H1 (cell line): ENCODE measurements around the gene ZBTB20. TPM values are rescaled to one million over a fixed set of nuclear protein-coding genes. Genes with fewer than 3 reads are reported as not detected.

Experiments used
- CTCF ChIA-PET: fragments of 300-600 bp; sonication (Branson Sonifier 250); formaldehyde crosslinking; loops from one replicate; lab custom pipeline; 2021; ENCODE audit not compliant: partially characterized antibody; lab: Charles Lee
- POLR2A ChIA-PET: fragments of 300-600 bp; sonication (Branson Sonifier 250); formaldehyde crosslinking; loops from one replicate; lab custom pipeline; 2021; ENCODE audit warnings: inconsistent platforms; ENCODE audit not compliant: partially characterized antibody; lab: Charles Lee
- DNase-seq, 2 experiments: peaks; one replicate each; pipeline versions ENCODE4 v3.0.0 to v3.0.0-alpha.2; 2010 to 2022; ENCODE audit warnings: low spot score in 2 of 2, low read depth in 1 of 2, mixed read lengths in 1 of 2
- FAIRE-seq: peaks from 2 replicates; lab custom pipeline; 2011; peaks lifted over from hg19 to GRCh38; lab: Jason Lieb, UNC
- H2AFZ ChIP-seq: 2 replicates; pipeline ENCODE4 v1.8.1; 2012; ENCODE audit warnings: low read length, inconsistent platforms
- H2AK5ac ChIP-seq: 2 replicates; pipeline ENCODE4 v1.6.1; 2013; ENCODE audit warnings: low read depth, low read length
- H2BK120ac ChIP-seq: replicated peaks from 2 replicates; pipeline ENCODE3; 2013; ENCODE audit warnings: low read depth, low read length, inconsistent platforms
- H2BK12ac ChIP-seq: 2 replicates; pipeline ENCODE4 v1.6.1; 2013; ENCODE audit warnings: low read depth, low read length
- H2BK15ac ChIP-seq: 2 replicates; pipeline ENCODE4 v1.6.1; 2013; ENCODE audit warnings: low read length
- H2BK20ac ChIP-seq: 2 replicates; pipeline ENCODE4 v1.6.1; 2013; ENCODE audit warnings: low read length
- H2BK5ac ChIP-seq: 2 replicates; pipeline ENCODE4 v1.6.1; 2013; ENCODE audit warnings: low read depth, low read length
- H3K14ac ChIP-seq: 2 replicates; pipeline ENCODE4 v1.6.1; 2013; ENCODE audit warnings: inconsistent platforms; ENCODE audit not compliant: insufficient read length
- H3K18ac ChIP-seq: 2 replicates; pipeline ENCODE4 v1.6.1; 2013; ENCODE audit warnings: low read length; ENCODE audit errors: extremely low read depth
- H3K23ac ChIP-seq: 2 replicates; pipeline ENCODE4 v1.6.1; 2013; ENCODE audit warnings: inconsistent platforms; ENCODE audit not compliant: insufficient read length
- H3K23me2 ChIP-seq: 2 replicates; pipeline ENCODE4 v1.6.1; 2013; ENCODE audit warnings: low read depth, low read length
- H3K27ac ChIP-seq: 2 replicates; pipeline ENCODE4 v1.6.1; 2011; ENCODE audit warnings: low read depth, low read length, inconsistent platforms
- H3K27me3 ChIP-seq, 4 experiments: replicated peaks in 1 of 4; 1 replicate in 1 of 4; 2 replicates in 3 of 4; pipeline versions ENCODE4 v1.6.1 to v1.8.1; 2011 to 2013; ENCODE audit warnings: low read length in 3 of 4, mild to moderate bottlenecking in 3 of 4, inconsistent platforms in 2 of 4, mixed read lengths in 2 of 4, moderate library complexity in 1 of 4; ENCODE audit not compliant: control insufficient read depth in 3 of 4, insufficient read depth in 3 of 4; ENCODE audit errors: extremely low read depth in 1 of 4
- H3K36me3 ChIP-seq, 4 experiments: 2 replicates each; pipeline versions ENCODE4 v1.6.1 to v1.8.1; 2011 to 2013; ENCODE audit warnings: mild to moderate bottlenecking in 4 of 4, low read length in 3 of 4, moderate library complexity in 2 of 4, control low read depth in 1 of 4, inconsistent platforms in 1 of 4; ENCODE audit not compliant: insufficient read depth in 4 of 4, control insufficient read depth in 2 of 4
- H3K4ac ChIP-seq: replicated peaks from 2 replicates; pipeline ENCODE3; 2013; ENCODE audit warnings: low read length, low read depth, mixed read lengths, inconsistent platforms; ENCODE audit not compliant: insufficient read length
- H3K4me1 ChIP-seq, 4 experiments: replicated peaks in 1 of 4; 1 replicate in 1 of 4; 2 replicates in 3 of 4; pipeline versions ENCODE4 v1.6.1 to v1.8.1; 2011 to 2013; ENCODE audit warnings: low read length in 3 of 4, inconsistent platforms in 2 of 4, mixed read lengths in 1 of 4; ENCODE audit not compliant: insufficient read depth in 4 of 4, control insufficient read depth in 3 of 4
- H3K4me2 ChIP-seq, 2 experiments: 2 replicates each; pipeline versions ENCODE4 v1.6.1 to v1.8.1; 2011 to 2013; ENCODE audit warnings: low read depth in 2 of 2, low read length in 2 of 2, control low read depth in 1 of 2, inconsistent platforms in 1 of 2, mild to moderate bottlenecking in 1 of 2; ENCODE audit not compliant: insufficient read depth in 1 of 2
- H3K4me3 ChIP-seq, 4 experiments: fragments of 200-600, 300-600 bp in 1 of 4; sonication (generic), shearing (Covaris generic), sonication (Bioruptor Twin) in 1 of 4; 2 replicates each; pipeline versions ENCODE4 v1.5.1 to v1.8.1; 2011 to 2016; ENCODE audit warnings: low read length in 4 of 4, low read depth in 3 of 4, control low read depth in 2 of 4, inconsistent platforms in 2 of 4, mild to moderate bottlenecking in 2 of 4, mixed read lengths in 1 of 4, moderate library complexity in 1 of 4; ENCODE audit not compliant: insufficient read depth in 2 of 4; ENCODE audit errors: extremely low read depth in 1 of 4
- H3K56ac ChIP-seq: replicated peaks from 2 replicates; pipeline ENCODE3; 2013; ENCODE audit warnings: low read depth, mild to moderate bottlenecking, mixed read lengths, low read length, inconsistent platforms; ENCODE audit not compliant: insufficient read length
- H3K79me1 ChIP-seq: 2 replicates; pipeline ENCODE4 v1.6.1; 2013; ENCODE audit warnings: low read depth, low read length, control low read depth
- H3K79me2 ChIP-seq, 2 experiments: 2 replicates each; pipeline versions ENCODE4 v1.6.1 to v1.8.1; 2012 to 2013; ENCODE audit warnings: low read length in 2 of 2, mild to moderate bottlenecking in 2 of 2, inconsistent platforms in 1 of 2; ENCODE audit not compliant: insufficient read depth in 2 of 2, control insufficient read depth in 1 of 2
- H3K9ac ChIP-seq, 4 experiments: replicated peaks in 1 of 4; 1 replicate in 1 of 4; 2 replicates in 3 of 4; pipeline versions ENCODE4 v1.6.1 to v1.8.1; 2011 to 2013; ENCODE audit warnings: low read depth in 3 of 4, low read length in 3 of 4, control low read depth in 2 of 4, mild to moderate bottlenecking in 2 of 4, moderate library complexity in 2 of 4, inconsistent platforms in 1 of 4; ENCODE audit errors: extremely low read depth in 1 of 4
- H3K9me3 ChIP-seq, 2 experiments: 2 replicates each; pipeline versions ENCODE4 v1.6.1 to v1.8.1; 2012 to 2013; ENCODE audit warnings: mild to moderate bottlenecking in 2 of 2, moderate library complexity in 2 of 2, control low read depth in 1 of 2, inconsistent platforms in 1 of 2, low read depth in 1 of 2, low read length in 1 of 2, mixed read lengths in 1 of 2; ENCODE audit not compliant: insufficient read depth in 2 of 2
- H4K20me1 ChIP-seq, 2 experiments: replicated peaks in 1 of 2; 2 replicates each; pipeline versions ENCODE3 to v1.8.1; 2011 to 2013; ENCODE audit warnings: inconsistent platforms in 2 of 2, low read length in 2 of 2, mild to moderate bottlenecking in 1 of 2; ENCODE audit not compliant: insufficient read depth in 2 of 2, control insufficient read depth in 1 of 2
- H4K5ac ChIP-seq: 2 replicates; pipeline ENCODE4 v1.6.1; 2013; ENCODE audit warnings: low read length, low read depth, mixed read lengths, inconsistent platforms; ENCODE audit not compliant: insufficient read length
- H4K8ac ChIP-seq: 2 replicates; pipeline ENCODE4 v1.8.0; 2013; ENCODE audit warnings: mild to moderate bottlenecking, moderate library complexity, low read length, inconsistent platforms; ENCODE audit not compliant: insufficient read depth; ENCODE audit errors: extremely low read depth
- H4K91ac ChIP-seq: replicated peaks from 2 replicates; pipeline ENCODE3; 2013; ENCODE audit warnings: low read length, mixed read lengths, inconsistent platforms; ENCODE audit not compliant: insufficient read length
- ASH2L ChIP-seq: fragments of 200-600, 300-600 bp; sonication (generic); IDR thresholded peaks from one replicate; pipeline ENCODE4 v1.7.1; 2017; ENCODE audit warnings: low read length
- BACH1 ChIP-seq: IDR thresholded peaks from 2 replicates; pipeline ENCODE4 v1.6.1; 2012; ENCODE audit warnings: low read length, improper control_type of control experiment
- BRCA1 ChIP-seq: IDR thresholded peaks from 2 replicates; pipeline ENCODE4 v1.6.1; 2012; ENCODE audit warnings: low read depth, low read length, improper control_type of control experiment
- CBX8 ChIP-seq: fragments of 300-800, 300-1000 bp; sonication (generic); IDR thresholded peaks from 2 replicates; pipeline ENCODE4 v1.7.1; 2016; ENCODE audit warnings: low read depth, low read length, borderline replicate concordance
- CEBPB ChIP-seq: IDR thresholded peaks from 2 replicates; pipeline ENCODE4 v1.6.1; 2012; ENCODE audit warnings: low read depth, low read length
- CHD2 ChIP-seq: IDR thresholded peaks from 2 replicates; pipeline ENCODE4 v1.6.1; 2012; ENCODE audit warnings: low read length, improper control_type of control experiment
- CREB1 ChIP-seq: IDR thresholded peaks from 2 replicates; pipeline ENCODE4 v1.6.1; 2012; ENCODE audit warnings: inconsistent platforms
- EP300 ChIP-seq, 2 experiments: IDR thresholded peaks; 1 replicate in 1 of 2; 2 replicates in 1 of 2; pipeline ENCODE4 v1.6.1; 2011 to 2012; ENCODE audit warnings: low read depth in 2 of 2, low read length in 2 of 2, mild to moderate bottlenecking in 2 of 2, borderline replicate concordance in 1 of 2, inconsistent platforms in 1 of 2, moderate library complexity in 1 of 2
- FOSL1 ChIP-seq: IDR thresholded peaks from 2 replicates; pipeline ENCODE4 v1.6.1; 2011; ENCODE audit warnings: mild to moderate bottlenecking, low read depth, low read length, moderate library complexity; ENCODE audit not compliant: insufficient read depth
- KDM5A ChIP-seq: fragments of 200-600 bp; IDR thresholded peaks from 2 replicates; pipeline ENCODE4 v1.7.1; 2012; ENCODE audit warnings: mild to moderate bottlenecking, low read length, inconsistent platforms, mixed read lengths
- MAX ChIP-seq: IDR thresholded peaks from 2 replicates; pipeline ENCODE4 v1.6.1; 2012; ENCODE audit warnings: inconsistent platforms
- NRF1 ChIP-seq: IDR thresholded peaks from 2 replicates; pipeline ENCODE4 v1.6.1; 2011; ENCODE audit warnings: mild to moderate bottlenecking, low read depth, low read length, improper control_type of control experiment
- SIRT6 ChIP-seq: IDR thresholded peaks from one replicate; pipeline ENCODE4 v1.7.1; 2012; ENCODE audit warnings: low read length, inconsistent platforms
- SIX5 ChIP-seq: IDR thresholded peaks from 2 replicates; pipeline ENCODE4 v1.6.1; 2011; ENCODE audit warnings: mild to moderate bottlenecking, low read depth, low read length
- SP1 ChIP-seq: IDR thresholded peaks from 2 replicates; pipeline ENCODE4 v1.6.1; 2011; ENCODE audit warnings: low read depth, low read length
- SUZ12 ChIP-seq: fragments of 200-600 bp; sonication (generic); IDR thresholded peaks from 2 replicates; pipeline ENCODE4 v1.6.1; 2012; ENCODE audit warnings: mild to moderate bottlenecking, inconsistent platforms, low read length, moderate library complexity, mixed read lengths
- WGBS, 2 experiments: shearing (Covaris generic) in 1 of 2; methylation state at CpG; one replicate each; pipeline versions ENCODE4 v1.1.6 to v1.1.7; 2013 to 2015; ENCODE audit warnings: low lambda C conversion rate in 2 of 2, mixed read lengths in 2 of 2, inconsistent platforms in 1 of 2, low coverage in 1 of 2, missing lambda C conversion rate in 1 of 2; ENCODE audit not compliant: insufficient replicate concordance in 2 of 2, insufficient coverage in 1 of 2, insufficient read length in 1 of 2; ENCODE audit errors: extremely low coverage in 1 of 2, missing lambda C conversion rate in 1 of 2; 5-methylcytosine and 5-hydroxymethylcytosine counted together
- polyA plus RNA-seq, 7 experiments: library from polyadenylated mRNA; depleted of rRNA in 3 of 7; stranded (reverse) in 5 of 7; unstranded in 2 of 7; fragments of >200 nt in 5 of 7; fragments of 200-250 nt in 2 of 7; gene quantifications; 1 replicate in 5 of 7; 2 replicates in 1 of 7; 4 replicates in 1 of 7; pipeline versions ENCODE4 v1.2.1 to v1.2.3, GENCODE V29; 2011 to 2013; ENCODE audit warnings: missing spikeins in 2 of 7, mixed read lengths in 2 of 7
- total RNA-seq: library from RNA; stranded (reverse); fragmentation: NEBNext Ultra II Directional; extraction: Animal tissue kit (Norgen Biotek cat#: 25700); gene quantifications from 2 replicates; pipeline ENCODE4 v1.2.1, GENCODE V29; 2021

The ZBTB20 gene
- total and polyA plus RNA-seq, 2 of the 8 experiments (the other 6 are each of a cell fraction or from before 2014, with no cell fraction given) = 0.35 to 1.3 TPM

GRCh38 chr3:114469070-114469469 lies 678.0 kb downstream of the ZBTB20 start:
- Histone ChIP-seq H2BK12ac (no peak overlapping the region), H3K27ac (no peak overlapping the region), H3K9ac (no peak overlapping the region), H3K18ac (no peak overlapping the region), H2AK5ac (no peak overlapping the region), H3K56ac (no peak overlapping the region), H2BK5ac (no peak overlapping the region), H4K5ac (no peak overlapping the region), H3K36me3 (no peaks in the 10 kb centered on the region), H4K91ac (no peak overlapping the region), H3K4me1 (peaks cover 0 to 5% (median 0%) of the 10 kb centered on the region in 4 experiments; a peak in 1 of 7 replicates), H3K27me3 (no peaks in the 10 kb centered on the region), H2AFZ (no peak overlapping the region), H2BK120ac (no peak overlapping the region), H2BK20ac (no peak overlapping the region), H3K9me3 (no peaks in the 10 kb centered on the region), H3K79me1 (no peaks in the 10 kb centered on the region), H3K79me2 (no peaks in the 10 kb centered on the region), H4K8ac (no peak overlapping the region), H3K23me2 (no peaks in the 10 kb centered on the region), H3K23ac (no peak overlapping the region), H3K4ac (no peak overlapping the region), H3K4me2 (no peak overlapping the region), H4K20me1 (peaks cover 0 to 1% of the 10 kb centered on the region in 2 experiments), H3K4me3 (no peak overlapping the region), H2BK15ac (no peak overlapping the region), H3K14ac (no peak overlapping the region)
- 81% methylated on average over 1 of the region's 1 CpG; no CpG with 5 or more reads in 1 of the 2 experiments for WGBS, 2 experiments
- DNase-seq (no peak), FAIRE-seq (no peak)
- CTCF ChIA-PET = interaction anchor here (1.3 kb wide), 1 partner anchor 27 kb away, joined by 3 read pairs; no protein-coding TSS in a partner anchor
- POLR2A ChIA-PET = no interaction called here
- TF ChIP-seq CREB1 (no peak), SIX5 (no peak), SUZ12 (no peak), SP1 (no peak), ASH2L (no peak), BRCA1 (no peak), FOSL1 (no peak), KDM5A (no peak), SIRT6 (no peak), CBX8 (no peak), MAX (no peak), BACH1 (no peak), CEBPB (no peak), NRF1 (no peak), EP300 (IDR thresholded peaks at IDR 0.05; ENCODE audit: borderline replicate concordance in 1 of 2, low read depth in 2 of 2, low read length in 2 of 2) (no peak), CHD2 (no peak)
